OCI-LY7 (cell line): ENCODE results near the gene CMTM8.

Experiments used
- EZH2phosphoT487 ChIP-seq: fragments of 200-600 bp; sonication (generic); IDR thresholded peaks from 2 replicates; pipeline ENCODE4 v1.6.1; 2018; ENCODE audit warnings: low read depth, borderline replicate concordance, mild to moderate bottlenecking, mixed run types, antibody characterized with exemption, low read length, moderate library complexity, mixed read lengths
- TF ChIP-seq, protein P1 (sequence below): fragments of 200-600 bp; sonication (generic); conservative IDR thresholded peaks from 2 replicates; pipeline ENCODE4 v1.5.1; 2014; ENCODE audit warnings: mild to moderate bottlenecking, antibody characterized with exemption, low read length, moderate library complexity, mixed read lengths

DNA sequence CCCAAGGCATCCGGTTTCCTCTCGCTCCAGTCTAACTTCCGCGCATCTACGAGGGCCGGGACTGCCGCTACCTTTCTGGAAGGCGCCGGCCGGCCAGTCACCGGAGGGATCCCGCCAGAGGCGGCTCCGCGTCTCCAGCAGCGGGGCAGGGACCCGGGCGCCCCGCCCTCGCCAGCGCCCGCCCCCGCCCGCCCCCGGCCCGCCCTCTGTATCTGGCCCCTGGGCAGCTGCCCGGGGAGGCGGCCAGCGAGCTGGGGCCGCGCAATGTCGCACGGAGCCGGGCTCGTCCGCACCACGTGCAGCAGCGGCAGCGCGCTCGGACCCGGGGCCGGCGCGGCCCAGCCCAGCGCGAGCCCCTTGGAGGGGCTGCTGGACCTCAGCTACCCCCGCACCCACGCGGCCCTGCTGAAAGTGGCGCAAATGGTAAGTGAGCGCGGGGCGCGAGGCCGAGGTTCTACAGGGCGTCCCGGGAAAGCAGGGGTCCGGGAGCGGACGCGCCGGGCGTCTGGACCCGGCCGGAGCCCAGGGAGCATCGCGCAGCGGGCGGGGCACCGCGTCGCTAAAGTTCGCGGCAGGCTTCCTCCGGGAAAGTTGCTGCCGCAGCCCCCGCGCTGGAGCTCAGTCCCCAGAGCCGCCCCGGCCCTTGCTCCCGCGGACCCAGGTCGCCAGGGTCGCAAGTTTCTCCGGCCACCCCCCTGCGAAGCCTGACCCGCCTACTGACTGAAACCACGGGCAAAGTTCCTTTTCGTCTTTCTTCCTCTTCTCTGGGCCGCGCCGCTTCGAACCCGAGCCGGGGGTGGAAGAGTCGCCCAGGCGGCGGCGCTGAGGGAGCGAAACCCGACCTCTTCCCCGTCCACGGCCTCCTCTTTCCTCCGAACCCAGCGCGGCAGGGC is 153.4 kb downstream of the CMTM8 start, which contains the start of gene CMTM7:
- TF ChIP-seq, protein P1, sequence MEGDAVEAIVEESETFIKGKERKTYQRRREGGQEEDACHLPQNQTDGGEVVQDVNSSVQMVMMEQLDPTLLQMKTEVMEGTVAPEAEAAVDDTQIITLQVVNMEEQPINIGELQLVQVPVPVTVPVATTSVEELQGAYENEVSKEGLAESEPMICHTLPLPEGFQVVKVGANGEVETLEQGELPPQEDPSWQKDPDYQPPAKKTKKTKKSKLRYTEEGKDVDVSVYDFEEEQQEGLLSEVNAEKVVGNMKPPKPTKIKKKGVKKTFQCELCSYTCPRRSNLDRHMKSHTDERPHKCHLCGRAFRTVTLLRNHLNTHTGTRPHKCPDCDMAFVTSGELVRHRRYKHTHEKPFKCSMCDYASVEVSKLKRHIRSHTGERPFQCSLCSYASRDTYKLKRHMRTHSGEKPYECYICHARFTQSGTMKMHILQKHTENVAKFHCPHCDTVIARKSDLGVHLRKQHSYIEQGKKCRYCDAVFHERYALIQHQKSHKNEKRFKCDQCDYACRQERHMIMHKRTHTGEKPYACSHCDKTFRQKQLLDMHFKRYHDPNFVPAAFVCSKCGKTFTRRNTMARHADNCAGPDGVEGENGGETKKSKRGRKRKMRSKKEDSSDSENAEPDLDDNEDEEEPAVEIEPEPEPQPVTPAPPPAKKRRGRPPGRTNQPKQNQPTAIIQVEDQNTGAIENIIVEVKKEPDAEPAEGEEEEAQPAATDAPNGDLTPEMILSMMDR: no peak
- TF ChIP-seq EZH2phosphoT487: no peak
